IPS-NIHi7 (cell line): ENCODE results near the gene COIL.
A peak's percentile ranks its signal among the peaks of the same experiment; 100 is the strongest.
"Not testable (repeated sequence)": the region's sequence is repeated elsewhere in the genome, so short reads cannot be mapped to it uniquely, and the experiment has no call there.

Source experiments
- DNase-seq: peaks from one replicate; pipeline ENCODE4 v3.0.0; 2012; ENCODE audit warnings: mixed read lengths; ENCODE audit errors: extremely low spot score

COIL gene, protein sequence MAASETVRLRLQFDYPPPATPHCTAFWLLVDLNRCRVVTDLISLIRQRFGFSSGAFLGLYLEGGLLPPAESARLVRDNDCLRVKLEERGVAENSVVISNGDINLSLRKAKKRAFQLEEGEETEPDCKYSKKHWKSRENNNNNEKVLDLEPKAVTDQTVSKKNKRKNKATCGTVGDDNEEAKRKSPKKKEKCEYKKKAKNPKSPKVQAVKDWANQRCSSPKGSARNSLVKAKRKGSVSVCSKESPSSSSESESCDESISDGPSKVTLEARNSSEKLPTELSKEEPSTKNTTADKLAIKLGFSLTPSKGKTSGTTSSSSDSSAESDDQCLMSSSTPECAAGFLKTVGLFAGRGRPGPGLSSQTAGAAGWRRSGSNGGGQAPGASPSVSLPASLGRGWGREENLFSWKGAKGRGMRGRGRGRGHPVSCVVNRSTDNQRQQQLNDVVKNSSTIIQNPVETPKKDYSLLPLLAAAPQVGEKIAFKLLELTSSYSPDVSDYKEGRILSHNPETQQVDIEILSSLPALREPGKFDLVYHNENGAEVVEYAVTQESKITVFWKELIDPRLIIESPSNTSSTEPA

DNA sequence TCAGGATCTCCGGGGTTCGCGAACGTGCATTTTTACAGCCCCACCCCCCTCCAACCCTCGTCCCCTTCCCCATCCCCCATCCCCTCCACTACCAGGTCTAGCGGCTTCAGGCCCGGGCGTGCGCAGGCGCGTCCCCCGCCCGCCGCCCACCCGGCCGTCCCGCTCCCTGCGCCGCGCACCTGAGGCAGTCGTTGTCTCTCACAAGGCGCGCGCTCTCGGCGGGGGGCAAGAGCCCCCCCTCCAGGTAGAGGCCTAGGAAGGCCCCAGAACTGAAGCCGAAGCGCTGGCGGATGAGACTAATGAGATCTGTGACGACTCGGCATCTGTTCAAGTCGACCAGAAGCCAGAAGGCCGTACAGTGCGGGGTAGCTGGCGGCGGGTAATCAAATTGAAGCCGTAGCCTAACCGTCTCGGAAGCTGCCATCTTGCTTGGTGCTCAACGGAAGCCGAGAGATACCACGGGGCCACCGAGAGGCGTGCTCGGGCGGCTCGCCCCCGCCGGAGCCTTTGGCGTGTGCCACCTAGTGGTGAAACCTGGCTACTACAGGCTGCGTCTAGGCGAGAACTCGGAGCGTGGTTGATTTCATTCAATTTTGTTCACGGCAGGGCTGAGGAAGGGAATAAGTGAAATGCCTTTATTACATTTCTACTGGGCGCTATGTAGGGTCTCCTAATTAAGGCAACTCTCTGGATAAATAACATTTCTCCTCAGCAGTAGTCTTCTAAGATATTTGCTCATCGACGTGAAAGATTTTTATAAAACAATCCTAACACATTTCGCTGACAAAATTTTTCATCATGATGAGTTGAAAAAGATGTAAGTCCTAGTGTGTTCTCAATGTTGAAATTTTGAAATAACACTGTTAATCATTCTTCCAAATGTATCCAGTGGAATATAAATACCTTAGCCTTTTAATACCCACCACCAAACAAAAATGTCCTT lies at the start of gene COIL:
COIL (minus strand) TSS at position 455 of the 943 bp plus-strand sequence; CDS start at position 424, 31 bp downstream.
- peak; percentile 94 for DNase-seq

DNA sequence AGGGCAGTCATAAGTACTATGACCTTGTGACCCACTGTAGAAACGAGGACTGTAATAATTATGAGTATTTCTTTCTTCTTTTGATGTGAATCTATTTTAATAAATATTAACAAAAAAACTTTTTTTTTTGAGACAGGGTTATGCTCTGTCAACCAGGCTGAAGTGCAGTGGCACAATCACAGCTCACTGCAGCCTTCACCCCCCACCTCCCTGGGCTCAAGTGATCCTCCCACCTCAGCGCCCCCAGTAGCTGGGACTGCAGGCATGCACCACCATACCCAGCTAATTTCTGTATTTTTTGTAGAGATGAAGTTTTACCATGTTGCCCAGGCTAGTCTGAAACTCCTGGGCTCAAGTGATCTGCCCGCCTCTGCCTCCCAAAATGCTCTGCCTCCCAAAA lies 49.6 kb upstream of the COIL start:
- DNase-seq, result no peak

DNA sequence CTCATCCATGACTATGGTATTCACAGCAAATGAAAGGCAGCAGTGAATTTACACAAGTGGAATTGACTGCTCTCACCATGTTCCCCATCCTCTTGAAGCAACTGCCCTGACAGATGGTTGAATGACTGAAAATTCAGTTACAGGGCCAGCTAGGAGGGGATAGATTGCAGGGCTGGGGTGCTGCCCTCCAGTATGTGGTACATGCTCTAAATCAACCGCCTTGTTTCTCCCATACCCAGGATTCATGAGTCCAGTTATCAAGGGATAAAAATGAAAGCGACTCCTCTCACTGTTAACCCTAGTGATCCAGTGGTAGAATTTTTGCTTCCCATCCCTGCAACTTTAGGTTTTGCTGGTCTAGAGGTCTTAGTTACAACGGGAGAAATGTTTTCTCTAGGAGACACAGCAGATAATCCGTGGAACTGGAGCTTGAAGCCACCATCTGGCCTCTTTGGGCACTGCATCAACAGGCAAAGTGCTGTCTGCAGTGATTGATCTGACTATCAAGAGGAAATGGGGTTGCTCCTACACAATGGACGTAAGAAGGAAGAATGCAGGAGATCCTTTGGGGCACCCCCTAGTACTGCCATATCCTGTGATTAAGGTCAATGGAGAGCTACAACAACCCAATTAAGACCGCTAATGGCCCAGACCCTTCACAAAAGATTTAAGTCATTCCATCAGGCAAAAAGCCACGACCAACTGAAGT lies 49.0 kb upstream of the COIL start:
- DNase-seq, result peak; percentile 78

DNA sequence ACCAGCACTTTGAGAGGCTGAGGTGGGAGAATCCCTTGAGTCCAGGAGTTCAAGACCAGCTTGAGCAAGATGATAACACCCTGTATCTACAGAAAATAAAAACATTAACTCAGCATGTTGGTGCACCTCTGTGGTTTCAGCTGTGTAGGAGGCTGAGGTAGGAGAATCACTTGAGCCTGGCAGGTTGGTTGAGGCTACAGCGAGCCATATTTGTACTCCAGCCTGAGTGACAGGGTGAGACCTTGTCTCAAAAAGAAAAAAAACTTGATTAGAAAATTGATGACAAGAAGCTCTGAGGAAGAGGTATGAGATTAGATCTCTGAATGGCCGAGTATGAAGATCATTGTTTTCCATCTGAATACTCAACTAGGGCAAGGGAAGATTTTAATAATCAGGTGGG lies 48.1 kb upstream of the COIL start:
- no peak for DNase-seq

DNA sequence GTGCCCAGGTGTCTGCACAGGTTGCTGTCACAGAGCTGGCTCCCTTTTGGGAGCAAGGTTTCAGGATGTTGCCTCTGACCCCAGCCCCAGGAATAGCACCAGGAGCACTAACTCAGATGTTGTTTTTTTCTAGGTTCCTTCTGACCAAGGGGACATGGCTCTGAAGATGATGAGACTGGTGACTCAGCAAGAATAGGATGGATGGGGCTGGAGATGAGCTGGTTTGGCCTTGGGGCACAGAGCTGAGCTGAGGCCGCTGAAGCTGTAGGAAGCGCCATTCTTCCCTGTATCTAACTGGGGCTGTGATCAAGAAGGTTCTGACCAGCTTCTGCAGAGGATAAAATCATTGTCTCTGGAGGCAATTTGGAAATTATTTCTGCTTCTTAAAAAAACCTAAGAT lies 45.2 kb upstream of the COIL start:
- peak; percentile 6 for DNase-seq

DNA sequence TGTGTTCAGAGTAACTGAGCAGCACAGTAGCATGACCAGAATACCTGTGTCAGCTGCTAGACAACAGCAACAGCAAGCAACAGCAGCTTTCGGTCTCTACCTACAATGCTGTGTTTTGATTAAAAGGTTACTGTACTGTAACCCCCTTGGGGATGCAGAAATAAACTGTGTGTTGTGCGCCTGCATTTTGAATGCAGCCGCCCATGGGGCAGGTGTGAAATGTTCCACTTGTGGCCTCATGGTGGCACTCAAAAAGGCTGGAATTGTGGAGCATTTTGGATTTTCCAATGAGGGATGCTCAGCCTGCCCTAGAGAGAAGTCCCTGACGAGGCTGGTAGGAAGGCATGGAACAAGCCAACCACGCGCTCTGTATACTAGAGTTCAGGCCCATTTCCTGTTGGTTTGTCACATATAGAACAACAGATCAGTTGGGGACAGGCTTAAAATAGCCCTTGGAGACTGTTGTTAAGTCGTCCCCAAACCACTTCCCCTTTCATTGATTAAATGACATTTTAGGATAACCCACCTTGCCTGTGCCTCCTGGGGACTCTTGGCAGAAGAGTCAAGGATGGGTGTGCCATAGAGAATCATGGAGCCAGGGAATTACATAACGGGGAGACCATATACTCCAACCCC lies 44.2 kb upstream of the COIL start:
- peak; percentile 33 for DNase-seq

DNA sequence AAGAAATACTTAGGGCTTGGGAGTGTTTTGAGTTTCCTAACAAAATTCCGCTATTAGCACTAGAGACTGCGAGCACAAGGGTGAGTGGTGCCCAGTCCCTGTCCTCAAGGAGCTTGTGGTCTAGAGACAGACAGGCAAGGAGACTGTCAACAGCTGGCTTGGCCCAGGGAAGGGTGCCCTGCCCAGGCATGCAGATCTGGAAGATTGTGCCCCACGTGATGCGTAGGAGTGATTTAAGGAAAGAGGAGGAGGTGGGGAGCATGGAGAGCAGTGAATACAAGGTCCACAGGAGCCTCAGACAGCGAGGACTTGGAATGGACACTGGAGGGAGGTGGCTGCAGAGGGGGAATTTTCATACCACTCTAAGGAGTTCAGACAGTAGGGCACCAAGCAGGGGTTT lies 42.1 kb upstream of the COIL start:
- no peak for DNase-seq

DNA sequence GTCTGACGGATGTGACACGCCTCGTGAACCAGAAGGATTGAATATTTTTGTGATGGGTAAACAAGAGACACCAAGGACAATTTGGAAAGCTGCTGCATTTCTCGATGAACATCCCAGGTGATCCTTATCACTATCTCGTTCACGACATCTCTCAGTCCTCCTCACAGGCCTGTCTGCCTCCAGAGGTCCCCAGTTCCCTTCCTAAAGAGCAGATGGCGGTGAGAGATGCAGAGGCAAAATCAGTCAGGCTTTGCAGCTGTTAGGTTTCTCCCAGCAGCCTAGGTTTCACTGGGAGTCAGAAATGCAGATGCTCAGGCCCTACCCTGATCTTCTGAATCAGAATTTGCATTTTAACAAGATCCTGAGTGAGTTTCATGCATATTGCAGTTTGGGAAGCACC lies 40.7 kb upstream of the COIL start:
- no peak for DNase-seq

DNA sequence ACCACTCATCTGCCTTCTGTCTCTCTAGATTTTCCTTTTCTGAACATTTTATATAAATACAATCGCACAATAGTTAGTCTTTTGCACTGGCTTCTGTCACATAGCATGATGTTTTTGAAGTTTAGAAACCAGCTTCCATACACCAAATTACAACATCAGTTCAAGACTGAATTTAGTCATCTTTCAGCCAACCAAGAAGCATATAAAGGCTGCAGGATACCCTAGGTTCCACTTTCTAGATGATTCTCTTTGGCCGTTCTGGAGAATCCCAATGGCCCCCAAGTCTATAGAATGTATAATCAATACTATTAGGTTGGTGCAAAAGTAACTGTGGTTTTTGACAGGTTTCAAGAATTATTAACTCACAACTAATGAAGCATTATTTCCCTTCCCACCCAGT lies 36.5 kb upstream of the COIL start:
- no peak for DNase-seq

DNA sequence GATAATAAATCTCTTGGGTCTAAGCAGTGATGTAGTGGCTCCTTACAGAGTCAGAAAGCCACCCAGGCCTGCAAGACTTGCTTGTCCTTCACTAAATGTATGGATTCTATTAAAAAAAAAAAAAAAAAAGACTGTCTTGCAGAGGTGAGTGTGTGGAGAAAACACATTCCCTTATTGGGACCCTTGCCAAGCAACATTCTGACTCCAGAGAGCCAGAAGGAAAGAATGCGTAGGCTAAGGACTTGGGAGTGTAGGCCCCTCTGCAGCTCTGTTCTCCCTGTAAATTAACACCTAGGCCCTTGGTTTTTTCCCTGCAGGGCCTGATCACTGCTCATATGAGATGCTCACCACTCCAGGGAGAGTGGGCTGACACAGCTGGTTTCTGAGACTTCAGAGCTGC lies 34.9 kb upstream of the COIL start:
- no peak for DNase-seq

DNA sequence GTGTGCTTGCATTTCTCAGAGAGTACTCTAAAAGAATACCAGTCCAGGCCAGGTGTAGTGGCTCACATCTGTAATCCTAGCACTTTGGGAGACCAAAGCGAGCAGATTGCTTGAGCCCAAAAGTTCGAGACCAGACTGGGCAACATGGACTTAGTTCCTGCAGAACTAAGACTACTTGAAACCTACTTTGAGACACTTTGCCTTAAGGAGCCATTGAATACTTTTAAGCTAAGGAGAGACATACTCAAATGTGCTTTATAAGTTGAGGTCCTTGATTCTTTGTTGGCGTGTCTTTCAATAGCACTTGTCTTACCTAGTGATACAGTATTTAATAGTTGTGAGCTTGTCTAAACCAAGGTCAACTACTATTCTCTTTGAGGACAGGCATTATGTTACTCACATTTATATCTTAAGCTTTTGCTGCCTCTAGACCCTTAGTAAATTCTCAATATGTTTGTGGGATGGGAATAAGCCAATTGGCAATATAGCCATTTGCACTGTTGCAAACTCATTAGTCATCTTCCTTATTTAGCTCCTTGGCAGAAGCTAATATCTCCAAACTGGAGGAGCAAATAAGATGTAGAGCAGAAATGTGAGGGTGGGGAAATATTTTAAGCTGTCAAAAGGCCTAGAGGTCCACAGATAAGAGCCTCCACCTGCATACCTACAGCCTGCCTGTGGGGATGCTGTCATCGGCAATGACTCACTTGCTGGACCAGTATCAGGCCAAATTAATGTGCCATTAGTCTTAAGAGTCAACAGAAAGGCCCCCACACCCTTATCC lies 33.4 kb upstream of the COIL start:
- no peak for DNase-seq

DNA sequence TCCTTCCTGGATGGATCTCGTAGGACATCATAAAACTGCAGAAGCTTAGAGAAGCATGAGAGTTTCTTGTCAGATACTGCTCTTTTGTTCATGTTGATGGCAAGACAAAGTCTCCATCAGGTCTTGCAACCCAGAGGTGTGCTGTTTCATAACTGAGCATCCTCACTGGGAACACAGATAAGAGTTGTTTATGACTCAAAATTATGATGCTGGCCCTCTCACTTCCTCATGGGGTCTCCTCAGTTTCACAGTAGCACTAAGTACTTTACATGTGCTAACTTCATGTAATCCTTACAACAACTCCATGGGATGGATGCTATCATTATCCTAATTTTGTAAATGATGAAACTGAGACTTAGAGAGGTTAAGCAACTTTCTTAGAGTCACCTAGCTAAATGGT lies 31.5 kb upstream of the COIL start:
- no peak for DNase-seq

DNA sequence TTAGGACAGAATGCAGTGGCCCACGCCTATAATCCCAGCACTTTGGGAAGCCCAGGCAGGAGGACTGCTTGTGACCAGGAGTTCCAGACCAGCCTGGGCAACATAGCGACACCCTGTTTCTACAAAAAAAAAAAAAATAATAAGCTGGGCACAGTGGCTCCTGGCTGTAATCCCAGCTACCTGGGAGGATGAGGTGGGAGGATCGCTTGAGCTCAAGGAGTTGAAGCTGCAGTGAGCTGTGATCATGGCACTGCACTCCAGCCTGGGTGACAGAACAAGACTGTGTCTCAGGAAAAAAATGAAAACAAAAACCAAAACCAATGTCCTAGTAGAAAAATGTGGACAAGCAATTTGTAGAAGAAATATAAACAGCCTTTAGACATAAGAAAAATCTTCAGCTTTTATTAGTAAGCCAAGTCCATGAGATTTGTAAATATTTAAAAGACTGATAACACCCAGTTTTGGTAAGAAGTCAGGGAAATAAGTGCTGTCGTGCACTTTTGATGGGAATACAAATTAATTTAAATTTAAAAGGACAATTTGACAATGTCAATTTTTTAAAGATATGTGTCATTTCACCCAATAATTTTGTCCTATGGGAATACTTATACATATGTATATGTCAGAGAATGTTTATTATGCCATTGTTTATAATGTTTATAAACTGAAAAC lies 28.2 kb upstream of the COIL start:
- DNase-seq, result no peak

DNA sequence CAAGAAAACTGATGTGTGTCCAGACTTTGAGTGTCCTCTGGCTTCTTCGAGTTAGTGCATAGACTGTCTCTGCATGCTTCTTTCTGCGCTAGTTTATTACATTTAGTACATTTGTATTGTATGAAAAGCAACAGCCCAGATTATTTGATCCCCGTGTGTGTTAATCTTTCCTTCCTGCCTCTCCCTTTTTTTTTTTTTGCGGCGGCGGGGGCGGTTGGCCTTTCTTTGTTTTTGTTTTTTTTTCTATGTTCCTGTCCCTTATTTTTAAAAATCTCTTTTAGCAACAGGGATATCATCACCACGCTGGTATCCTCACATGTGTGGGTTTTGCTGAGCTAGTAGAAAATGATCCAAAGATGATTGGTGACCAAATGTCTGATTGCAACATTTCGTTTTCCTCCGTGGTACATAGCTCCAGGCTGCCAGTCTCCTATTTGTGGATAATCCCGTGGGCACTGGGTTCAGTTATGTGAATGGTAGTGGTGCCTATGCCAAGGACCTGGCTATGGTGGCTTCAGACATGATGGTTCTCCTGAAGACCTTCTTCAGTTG lies 26.5 kb upstream of the COIL start:
- DNase-seq, result no peak

DNA sequence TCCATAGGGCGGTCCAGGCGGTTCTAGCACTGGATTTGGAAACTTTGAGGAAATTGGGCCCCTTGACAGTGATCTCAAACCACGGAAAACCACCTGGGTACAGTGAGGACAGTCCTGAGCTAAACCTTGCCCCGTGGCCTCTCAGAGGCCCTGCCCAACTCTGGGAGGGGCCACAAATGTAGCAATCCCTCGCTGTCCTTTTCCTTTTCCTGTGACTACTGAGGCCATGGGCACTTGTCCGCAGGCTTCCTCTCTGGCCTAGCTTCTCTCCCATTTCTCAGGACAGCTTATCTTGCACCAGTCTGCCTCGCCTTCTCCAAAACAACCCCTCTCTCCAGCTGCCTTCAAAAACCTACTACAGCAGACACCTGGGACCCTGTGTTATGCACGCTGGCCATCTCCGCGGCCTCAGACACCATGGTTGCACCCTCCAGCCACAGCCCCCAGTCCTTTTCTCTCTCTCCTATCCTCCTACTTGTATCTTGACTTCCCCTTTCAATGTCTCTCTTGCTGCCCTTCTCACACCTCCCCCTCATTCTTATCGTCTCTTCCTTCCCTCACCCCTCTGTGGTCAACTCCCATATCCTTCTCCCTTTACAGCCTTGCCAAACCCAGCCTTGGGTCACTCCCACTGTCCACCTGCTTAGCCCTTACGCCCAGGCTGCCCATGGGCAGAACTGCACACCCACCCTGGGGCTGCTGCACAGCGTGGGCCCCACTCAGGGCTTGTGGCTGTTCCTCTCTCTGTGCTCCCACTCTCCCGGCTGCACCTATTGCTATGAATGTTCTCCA lies 24.7 kb upstream of the COIL start:
- DNase-seq, result no peak

DNA sequence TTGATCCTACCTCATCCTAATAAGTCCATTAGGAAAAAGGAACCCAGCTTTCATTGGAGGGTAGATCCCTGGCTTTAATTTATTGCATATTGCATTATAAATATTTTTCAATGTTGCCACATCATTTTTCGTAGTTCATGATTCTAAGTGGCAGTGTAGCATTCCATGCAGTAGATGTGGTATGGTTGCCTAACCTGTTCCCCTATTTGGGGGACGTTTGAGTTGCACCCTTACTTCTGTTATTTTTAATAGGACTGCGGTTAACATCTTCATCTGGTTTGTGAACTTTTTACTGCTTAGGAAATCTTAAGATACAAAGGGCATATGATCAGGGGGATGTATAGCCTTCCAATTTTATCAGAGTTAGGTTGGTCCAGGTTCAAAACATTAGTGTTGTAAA lies 22.5 kb upstream of the COIL start:
- no peak for DNase-seq

DNA sequence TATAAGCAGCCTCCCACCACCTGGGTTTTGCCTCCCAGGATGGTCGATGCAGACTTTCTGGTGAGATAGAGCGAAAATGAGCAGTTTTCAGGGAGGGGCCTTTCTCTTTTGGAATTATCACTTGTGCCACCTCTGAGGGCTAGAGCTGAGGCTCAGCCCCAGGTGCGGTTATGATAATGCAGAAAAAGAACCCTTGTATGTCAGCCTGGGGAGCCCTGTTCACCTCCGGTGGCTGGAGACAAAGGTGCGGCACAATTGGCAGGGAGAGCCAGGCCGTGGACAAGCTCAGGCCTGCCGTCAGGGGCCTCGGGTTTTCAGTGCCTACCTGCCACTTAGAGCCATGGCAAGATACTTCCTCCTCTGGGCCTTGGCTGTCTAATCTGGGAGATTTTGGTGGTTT lies 21.5 kb upstream of the COIL start:
- no peak for DNase-seq

DNA sequence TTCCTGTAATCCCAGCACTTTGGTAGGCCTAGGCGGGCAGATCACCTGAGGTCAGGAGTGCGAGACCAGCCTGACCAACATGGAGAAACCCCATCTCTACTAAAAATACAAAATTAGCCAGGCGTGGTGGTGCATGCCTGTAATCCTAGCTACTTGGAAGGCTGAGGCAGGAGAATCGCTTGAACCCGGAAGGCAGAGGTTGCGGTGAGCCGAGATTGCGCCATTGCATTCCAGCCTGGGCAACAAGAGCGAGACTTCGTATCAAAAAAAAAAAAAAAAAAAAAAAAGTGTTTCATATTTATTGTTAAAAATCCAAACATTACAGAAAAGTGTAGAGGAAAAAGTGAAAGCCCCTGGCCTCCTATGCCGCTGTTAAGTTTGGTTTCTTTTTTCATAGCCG lies 19.7 kb upstream of the COIL start:
- not testable (repeated sequence) for DNase-seq

DNA sequence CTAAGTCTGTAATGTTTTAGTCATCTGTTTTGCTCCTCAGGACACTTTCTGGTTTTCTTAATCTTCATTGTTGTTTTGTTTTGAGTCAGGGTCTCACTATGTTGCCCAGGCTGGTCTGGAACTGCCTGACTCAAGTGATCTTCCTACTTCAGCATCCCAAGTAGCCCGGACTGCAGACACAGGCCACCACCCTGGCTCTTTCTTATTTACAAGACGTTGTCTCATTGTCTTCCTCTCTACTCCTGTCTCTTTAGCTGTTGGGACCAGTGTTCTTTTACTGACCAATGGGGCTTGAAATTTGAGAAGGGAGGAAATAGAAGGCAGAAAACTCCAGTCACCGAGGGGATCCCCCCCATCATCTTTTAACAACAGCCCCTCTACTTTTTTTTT lies 18.2 kb upstream of the COIL start:
- no peak for DNase-seq
